ENCODE measurements around the gene FMO4. TPM values are rescaled to one million over a fixed set of nuclear protein-coding genes. Genes with fewer than 3 reads are reported as not detected.
"Not testable (repeated sequence)": the region's sequence is repeated elsewhere in the genome, so short reads cannot be mapped to it uniquely, and the experiment has no call there.

The FMO4 gene, protein sequence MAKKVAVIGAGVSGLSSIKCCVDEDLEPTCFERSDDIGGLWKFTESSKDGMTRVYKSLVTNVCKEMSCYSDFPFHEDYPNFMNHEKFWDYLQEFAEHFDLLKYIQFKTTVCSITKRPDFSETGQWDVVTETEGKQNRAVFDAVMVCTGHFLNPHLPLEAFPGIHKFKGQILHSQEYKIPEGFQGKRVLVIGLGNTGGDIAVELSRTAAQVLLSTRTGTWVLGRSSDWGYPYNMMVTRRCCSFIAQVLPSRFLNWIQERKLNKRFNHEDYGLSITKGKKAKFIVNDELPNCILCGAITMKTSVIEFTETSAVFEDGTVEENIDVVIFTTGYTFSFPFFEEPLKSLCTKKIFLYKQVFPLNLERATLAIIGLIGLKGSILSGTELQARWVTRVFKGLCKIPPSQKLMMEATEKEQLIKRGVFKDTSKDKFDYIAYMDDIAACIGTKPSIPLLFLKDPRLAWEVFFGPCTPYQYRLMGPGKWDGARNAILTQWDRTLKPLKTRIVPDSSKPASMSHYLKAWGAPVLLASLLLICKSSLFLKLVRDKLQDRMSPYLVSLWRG
- 1 to 10 TPM; 1.2 to 1.8 TPM for total RNA-seq

DNA sequence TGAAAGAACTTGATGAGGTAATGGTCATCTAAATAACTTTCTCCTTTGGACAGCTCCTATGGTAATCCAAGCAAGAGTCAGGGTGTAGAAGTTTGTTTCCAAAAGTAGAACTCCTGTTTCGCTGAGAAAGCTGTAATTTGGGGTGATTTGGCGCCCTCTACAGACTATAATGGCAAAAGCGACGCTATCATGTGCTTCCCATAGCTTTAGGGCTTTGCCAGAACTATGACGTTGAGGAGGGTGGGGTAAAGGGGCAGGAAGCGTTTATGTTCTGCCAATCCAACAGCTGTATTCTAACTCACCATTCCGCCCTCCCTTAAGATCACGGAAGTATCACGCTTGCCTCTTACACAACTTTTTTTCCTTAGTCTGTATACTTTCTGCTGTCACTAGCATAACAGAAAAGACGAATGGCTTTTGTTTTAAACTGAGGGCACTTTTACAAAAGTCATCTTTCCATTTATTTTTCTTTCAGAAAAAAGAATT is at the start of gene FMO4:
FMO4 (plus strand) TSS at position 349 of the 486 bp plus-strand sequence. CDS start 5,643 bp downstream, outside the sequence.
- Mint-ChIP-seq H3K4me3 (peak within 1 kb of the TSS; percentile 66), H3K4me1 (peaks cover 16% of the 10 kb centered on the region), H3K27ac (peak within 1 kb of the TSS; percentile 40), H3K27me3 (no peaks in the 10 kb centered on the region), H3K36me3 (ENCODE audit: low read depth) (no peaks in the 10 kb centered on the region), H3K9me3 (no peaks in the 10 kb centered on the region)
- CTCF ChIA-PET = interaction anchor here (0.6 to 2.1 kb wide), 39 partner anchors 9 to 1419 kb away, joined by 3 to 40 read pairs (median 4); partner anchors contain the start of genes FMO1 and PRRC2C
- POLR2A ChIA-PET = interaction anchor here (0.6 to 1.6 kb wide), 2 partner anchors 103 to 172 kb away, joined by 3 to 13 read pairs; partner anchors contain the start of gene PRRC2C
- DNase-seq = peak; percentile 85

DNA sequence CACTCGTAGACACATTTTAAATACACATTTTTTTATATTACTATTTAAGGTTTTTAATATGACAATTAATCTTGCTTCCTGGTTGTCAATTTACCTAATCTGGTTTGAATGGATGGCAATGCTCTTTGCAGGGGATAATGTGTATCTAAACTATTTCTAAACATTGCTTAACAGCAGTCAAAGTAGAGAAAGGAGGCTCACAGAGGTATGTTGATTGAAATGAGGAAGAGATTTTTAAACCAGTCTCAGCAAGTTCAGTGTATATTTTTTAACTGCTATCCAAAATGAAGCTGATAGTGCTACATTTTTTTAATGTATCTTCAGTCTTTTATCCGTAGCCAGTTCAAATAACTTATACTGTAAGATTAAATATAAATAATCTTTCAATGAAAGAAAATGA is 48.3 kb upstream of the FMO4 start:
- Mint-ChIP-seq H3K4me3 (no peak overlapping the region), H3K9me3 (no peaks in the 10 kb centered on the region), H3K27me3 (peaks cover 12% of the 10 kb centered on the region), H3K36me3 (ENCODE audit: low read depth) (no peaks in the 10 kb centered on the region), H3K4me1 (no peaks in the 10 kb centered on the region), H3K27ac (no peak overlapping the region)
- POLR2A ChIA-PET = no interaction called here
- CTCF ChIA-PET = no interaction called here
- no peak for DNase-seq

DNA sequence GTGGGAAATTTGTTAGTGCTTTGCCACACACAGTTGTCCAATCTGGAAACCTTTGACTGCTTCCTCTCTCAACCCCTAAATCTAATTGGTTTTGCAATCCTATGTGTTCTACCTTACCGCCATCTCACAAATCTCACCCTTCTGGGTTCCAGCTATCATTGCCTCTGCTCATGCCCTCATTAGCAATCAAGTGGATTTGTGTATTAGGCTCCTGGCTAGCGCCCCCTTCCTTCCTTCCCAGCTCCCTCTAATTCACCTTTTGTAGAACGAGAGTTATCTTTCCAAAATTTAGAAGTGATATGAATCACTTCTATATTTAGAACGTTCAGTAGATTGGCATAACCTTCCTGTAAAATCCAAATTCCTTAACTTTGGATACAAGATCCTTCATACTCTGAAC is 47.1 kb upstream of the FMO4 start:
- Mint-ChIP-seq H3K36me3 (ENCODE audit: low read depth) (no peaks in the 10 kb centered on the region), H3K4me1 (no peaks in the 10 kb centered on the region), H3K27ac (no peak overlapping the region), H3K9me3 (no peaks in the 10 kb centered on the region), H3K27me3 (peaks cover 20% of the 10 kb centered on the region), H3K4me3 (no peak overlapping the region)
- no peak for DNase-seq
- ChIA-PET CTCF (no interaction called here), POLR2A (no interaction called here)

DNA sequence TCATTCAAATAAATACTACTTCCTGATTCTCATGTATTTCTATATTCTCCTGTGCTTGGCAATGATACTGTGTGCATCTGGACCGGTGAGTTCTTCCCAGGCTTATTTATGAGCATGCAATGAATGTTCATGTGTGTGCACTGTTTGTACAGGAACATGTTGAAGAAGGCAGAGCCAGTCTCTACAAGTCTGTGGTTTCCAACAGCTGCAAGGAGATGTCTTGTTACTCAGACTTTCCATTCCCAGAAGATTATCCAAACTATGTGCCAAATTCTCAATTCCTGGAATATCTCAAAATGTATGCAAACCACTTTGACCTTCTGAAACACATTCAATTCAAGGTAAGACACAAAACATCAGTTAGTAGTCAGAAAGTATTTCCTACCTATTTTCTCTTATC is 46.6 kb upstream of the FMO4 start:
- ChIA-PET POLR2A (no interaction called here), CTCF (no interaction called here)
- Mint-ChIP-seq H3K9me3 (no peaks in the 10 kb centered on the region), H3K36me3 (ENCODE audit: low read depth) (no peaks in the 10 kb centered on the region), H3K27ac (no peak overlapping the region), H3K27me3 (peaks cover 20% of the 10 kb centered on the region), H3K4me1 (no peaks in the 10 kb centered on the region), H3K4me3 (no peak overlapping the region)
- DNase-seq = no peak

DNA sequence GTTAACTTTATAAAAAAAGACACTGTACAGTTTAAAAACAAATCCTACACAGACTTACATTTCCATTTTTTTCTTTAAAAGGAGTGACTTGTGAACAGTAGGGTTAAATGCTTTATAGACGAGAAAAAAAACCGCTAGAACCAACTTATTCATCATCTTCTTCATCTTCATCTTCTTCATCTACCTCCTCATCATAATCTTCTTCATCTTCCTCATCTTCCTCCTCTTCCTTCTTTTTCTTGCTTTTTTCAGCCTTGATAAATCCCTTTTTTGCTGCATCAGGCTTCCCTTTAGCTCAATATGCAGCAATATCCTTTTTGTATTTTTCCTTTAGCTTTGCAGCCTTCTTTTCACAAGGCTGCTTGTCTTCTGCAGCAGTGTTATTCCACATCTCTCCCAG is 43.2 kb upstream of the FMO4 start:
- Mint-ChIP-seq H3K27me3 (peaks cover 24% of the 10 kb centered on the region), H3K36me3 (ENCODE audit: low read depth) (no peaks in the 10 kb centered on the region), H3K4me1 (no peaks in the 10 kb centered on the region), H3K27ac (no peak overlapping the region), H3K9me3 (no peaks in the 10 kb centered on the region), H3K4me3 (no peak overlapping the region)
- CTCF ChIA-PET = interaction anchor here (0.9 kb wide), 1 partner anchor 10 kb away, joined by 3 read pairs; no protein-coding TSS in a partner anchor
- POLR2A ChIA-PET = no interaction called here
- no peak for DNase-seq

DNA sequence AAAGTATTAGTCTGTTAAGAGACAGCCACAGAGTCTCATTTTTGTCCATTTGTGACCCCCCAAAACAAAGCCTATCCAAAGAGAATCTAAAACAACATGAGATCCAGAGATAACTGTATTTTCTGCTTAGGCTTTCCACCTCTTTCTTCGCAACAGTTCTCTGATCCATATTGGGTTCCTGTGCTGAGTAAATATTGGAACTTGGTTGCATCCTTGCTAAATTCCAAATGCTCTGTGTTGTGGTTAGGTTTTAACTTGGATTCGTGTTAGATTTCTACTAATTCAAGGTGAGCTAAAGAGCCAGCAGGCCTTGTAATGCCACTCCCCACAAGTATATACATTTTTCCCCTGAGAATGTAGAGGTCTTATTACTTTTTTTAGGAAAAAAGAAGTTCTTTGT is 36.4 kb upstream of the FMO4 start:
- H3K27ac Mint-ChIP-seq = no peak overlapping the region
- peaks cover 13% of the 10 kb centered on the region for H3K27me3 Mint-ChIP-seq
- POLR2A ChIA-PET = no interaction called here
- DNase-seq = no peak
- CTCF ChIA-PET = no interaction called here
- H3K4me1 Mint-ChIP-seq = no peaks in the 10 kb centered on the region
- no peaks in the 10 kb centered on the region for H3K36me3 Mint-ChIP-seq (ENCODE audit: low read depth)
- H3K4me3 Mint-ChIP-seq = no peak overlapping the region
- no peaks in the 10 kb centered on the region for H3K9me3 Mint-ChIP-seq

DNA sequence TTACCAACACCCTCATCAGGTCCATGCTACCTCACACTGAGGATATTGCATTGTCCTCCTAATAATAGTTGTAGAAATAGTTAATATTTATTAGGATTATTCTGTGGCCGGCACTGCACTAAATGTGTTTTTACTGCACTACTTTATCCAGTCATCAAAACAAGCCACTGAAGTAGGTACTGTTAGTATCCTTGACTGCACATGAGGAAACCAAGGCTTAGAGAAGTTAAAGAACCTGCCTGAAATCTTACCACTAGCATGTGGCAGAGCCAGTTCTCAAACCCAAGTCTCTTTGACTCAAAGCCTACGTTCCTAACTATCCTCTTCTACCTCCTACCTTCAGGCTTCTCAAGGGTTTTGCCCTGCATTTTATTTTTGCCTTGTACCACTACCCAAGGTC is 34.7 kb upstream of the FMO4 start:
- H3K4me1 Mint-ChIP-seq = no peaks in the 10 kb centered on the region
- POLR2A ChIA-PET = no interaction called here
- CTCF ChIA-PET = no interaction called here
- no peak overlapping the region for H3K4me3 Mint-ChIP-seq
- H3K9me3 Mint-ChIP-seq = no peaks in the 10 kb centered on the region
- H3K27ac Mint-ChIP-seq = no peak overlapping the region
- H3K36me3 Mint-ChIP-seq (ENCODE audit: low read depth) = no peaks in the 10 kb centered on the region
- DNase-seq = no peak
- H3K27me3 Mint-ChIP-seq = peaks cover 17% of the 10 kb centered on the region

DNA sequence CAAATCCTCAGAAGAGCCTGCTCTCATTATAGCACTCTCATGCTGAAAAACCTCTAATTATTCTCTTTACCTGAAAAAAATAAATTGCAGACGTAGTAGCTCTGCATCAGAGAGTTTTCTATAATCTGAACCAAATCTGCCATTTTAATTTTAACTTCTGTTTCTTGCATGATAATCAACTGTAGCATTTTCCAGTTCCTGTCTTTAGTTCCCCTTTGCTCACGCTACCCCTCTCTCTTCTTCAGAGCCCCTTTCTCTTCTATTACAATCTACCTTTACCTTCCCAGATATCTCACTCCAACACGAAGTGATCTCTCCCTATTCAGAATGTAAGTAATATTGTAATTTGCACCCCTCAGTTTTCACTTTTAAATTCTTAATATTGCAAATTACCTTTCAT is 34.3 kb upstream of the FMO4 start:
- ChIA-PET CTCF (no interaction called here), POLR2A (no interaction called here)
- Mint-ChIP-seq H3K9me3 (no peaks in the 10 kb centered on the region), H3K36me3 (ENCODE audit: low read depth) (no peaks in the 10 kb centered on the region), H3K4me1 (no peaks in the 10 kb centered on the region), H3K4me3 (no peak overlapping the region), H3K27ac (no peak overlapping the region), H3K27me3 (peaks cover 20% of the 10 kb centered on the region)
- DNase-seq = no peak

DNA sequence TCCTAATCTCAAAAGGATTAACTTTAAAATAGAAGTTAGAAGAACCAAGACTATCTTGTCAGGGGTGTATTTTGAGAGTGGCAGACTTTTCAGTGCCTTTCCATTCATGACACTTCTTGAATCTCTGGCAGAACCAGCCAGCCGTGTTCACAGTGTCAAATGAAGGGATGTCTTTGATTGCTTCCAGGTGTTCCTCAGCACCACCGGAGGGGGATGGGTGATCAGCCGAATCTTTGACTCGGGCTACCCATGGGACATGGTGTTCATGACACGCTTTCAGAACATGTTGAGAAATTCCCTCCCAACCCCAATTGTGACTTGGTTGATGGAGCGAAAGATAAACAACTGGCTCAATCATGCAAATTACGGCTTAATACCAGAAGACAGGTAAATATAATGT is 33.4 kb upstream of the FMO4 start:
- no peaks in the 10 kb centered on the region for H3K9me3 Mint-ChIP-seq
- H3K36me3 Mint-ChIP-seq (ENCODE audit: low read depth) = no peaks in the 10 kb centered on the region
- H3K4me1 Mint-ChIP-seq = no peaks in the 10 kb centered on the region
- H3K27ac Mint-ChIP-seq = no peak overlapping the region
- H3K27me3 Mint-ChIP-seq = peaks cover 18% of the 10 kb centered on the region
- no peak overlapping the region for H3K4me3 Mint-ChIP-seq
- ChIA-PET POLR2A (no interaction called here), CTCF (no interaction called here)
- no peak for DNase-seq

DNA sequence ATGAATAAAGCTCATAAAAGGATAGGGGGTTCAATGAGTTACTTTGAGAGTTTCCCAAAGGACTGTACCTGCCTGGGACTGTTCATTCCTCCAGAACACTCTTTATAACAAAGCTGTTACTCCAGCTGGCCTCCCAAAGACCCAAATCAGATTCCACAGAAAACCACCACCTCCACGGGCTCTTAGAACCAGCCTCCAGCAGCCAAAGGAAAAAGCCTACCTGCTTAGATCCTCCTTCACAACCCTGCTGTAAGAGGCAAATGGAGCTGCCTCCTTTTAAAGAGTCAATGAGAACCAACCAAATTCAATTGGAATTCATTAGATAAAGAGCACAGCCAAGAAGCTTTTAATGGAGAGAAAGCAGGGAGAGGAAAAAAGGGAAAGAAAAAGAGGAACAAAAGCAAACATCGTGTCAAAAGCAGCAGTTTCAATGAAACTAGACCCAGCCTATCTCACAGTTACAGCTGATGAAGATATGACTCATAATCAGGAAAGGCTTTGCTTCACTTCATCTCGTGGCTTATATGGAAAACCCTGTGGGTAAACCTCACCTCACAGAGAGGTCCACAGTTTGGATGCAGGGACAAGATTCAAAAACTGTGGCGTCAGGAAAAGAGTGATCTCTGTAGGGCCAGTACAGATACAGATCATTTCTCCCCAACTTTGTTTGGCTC is 27.8 kb upstream of the FMO4 start:
- no peaks in the 10 kb centered on the region for H3K9me3 Mint-ChIP-seq
- H3K36me3 Mint-ChIP-seq (ENCODE audit: low read depth) = no peaks in the 10 kb centered on the region
- ChIA-PET POLR2A (no interaction called here), CTCF (no interaction called here)
- no peaks in the 10 kb centered on the region for H3K4me1 Mint-ChIP-seq
- no peak overlapping the region for H3K27ac Mint-ChIP-seq
- no peak overlapping the region for H3K4me3 Mint-ChIP-seq
- DNase-seq = no peak
- H3K27me3 Mint-ChIP-seq = peaks cover 9% of the 10 kb centered on the region

DNA sequence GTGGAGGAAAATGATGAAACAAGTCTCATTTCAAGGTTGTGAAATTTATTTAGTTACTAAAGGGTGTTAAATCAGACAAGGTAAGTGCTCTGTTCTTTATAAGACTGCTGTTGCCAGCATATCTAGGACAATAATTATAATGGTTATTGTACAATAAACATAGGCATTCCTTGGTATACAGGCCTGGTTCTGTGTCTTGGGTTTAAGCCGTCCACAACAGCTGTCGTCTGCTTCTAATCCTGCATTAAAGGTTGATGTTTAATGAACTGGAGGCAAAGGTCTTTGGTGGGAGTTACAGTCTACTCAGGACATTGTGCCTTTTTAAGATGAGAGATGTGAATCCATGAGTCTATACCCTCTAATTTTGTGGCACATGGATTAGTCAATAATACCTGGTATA is 23.4 kb upstream of the FMO4 start:
- no peak overlapping the region for H3K4me3 Mint-ChIP-seq
- DNase-seq = no peak
- no peaks in the 10 kb centered on the region for H3K36me3 Mint-ChIP-seq (ENCODE audit: low read depth)
- peaks cover 3% of the 10 kb centered on the region for H3K27me3 Mint-ChIP-seq
- ChIA-PET POLR2A (no interaction called here), CTCF (no interaction called here)
- no peak overlapping the region for H3K27ac Mint-ChIP-seq
- no peaks in the 10 kb centered on the region for H3K9me3 Mint-ChIP-seq
- no peaks in the 10 kb centered on the region for H3K4me1 Mint-ChIP-seq

DNA sequence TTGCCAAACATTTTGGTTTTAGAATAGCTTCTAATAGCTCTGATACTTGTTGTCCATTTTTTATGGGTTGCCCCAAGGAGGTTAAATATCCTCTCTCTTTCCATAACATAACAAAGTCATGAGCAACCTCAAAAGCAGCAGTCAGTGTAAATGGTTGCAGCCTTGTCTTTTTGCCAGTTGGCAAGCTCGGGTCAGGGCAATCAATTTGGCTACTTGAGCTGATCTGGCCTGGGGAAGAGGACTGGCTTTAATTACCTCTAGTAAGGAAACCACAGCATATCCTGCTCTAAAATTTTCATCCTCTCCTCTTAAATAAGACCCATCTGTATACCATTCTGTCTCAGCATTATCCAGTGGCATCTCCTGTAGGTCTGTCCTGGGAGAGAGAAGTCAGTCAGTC is 21.2 kb upstream of the FMO4 start:
- POLR2A ChIA-PET = no interaction called here
- Mint-ChIP-seq H3K9me3 (no peaks in the 10 kb centered on the region), H3K36me3 (ENCODE audit: low read depth) (no peaks in the 10 kb centered on the region), H3K27me3 (peaks cover 3% of the 10 kb centered on the region), H3K27ac (no peak overlapping the region), H3K4me3 (no peak overlapping the region), H3K4me1 (no peaks in the 10 kb centered on the region)
- no peak for DNase-seq
- CTCF ChIA-PET = interaction anchor here (1.0 kb wide), 1 partner anchor 21 kb away, joined by 3 read pairs; the partner anchor contains the start of gene FMO4

DNA sequence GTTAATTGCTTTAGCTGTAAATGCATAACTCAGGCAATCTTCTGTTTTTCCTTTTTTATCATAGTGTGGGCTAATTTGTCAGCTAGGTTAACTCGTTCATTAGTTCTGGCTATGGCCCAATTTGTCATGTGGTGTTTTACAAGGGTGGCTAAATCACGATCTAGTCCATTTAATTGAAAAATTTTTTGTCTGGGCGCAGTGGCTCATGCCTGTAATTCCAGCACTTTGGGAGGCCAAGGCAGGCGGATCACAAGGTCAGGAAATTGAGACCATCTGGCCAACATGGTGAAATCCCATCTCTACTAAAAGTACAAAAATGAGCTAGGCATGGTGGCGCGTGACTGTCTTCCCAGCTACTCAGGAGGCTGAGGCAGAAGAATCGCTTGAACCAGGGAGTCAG is 18.6 kb upstream of the FMO4 start:
- DNase-seq; H3K27me3 Mint-ChIP-seq; H3K27ac Mint-ChIP-seq; POLR2A ChIA-PET; H3K4me1 Mint-ChIP-seq; H3K9me3 Mint-ChIP-seq; H3K4me3 Mint-ChIP-seq; H3K36me3 Mint-ChIP-seq (ENCODE audit: low read depth): not testable (repeated sequence)
- CTCF ChIA-PET = interaction anchor here (2.3 kb wide), 1 partner anchor 18 kb away, joined by 10 read pairs; the partner anchor contains the start of gene FMO4

All from activated CD4-positive, alpha-beta memory T cell treated with anti-CD3 and anti-CD28 coated beads, Interleukin-2, amount 10 ng/mL, durations not matched to agents 7 days and 5 days (primary cell).